K562 (cell line): ENCODE measurements around the gene ERCC6L. TPM values are rescaled to one million over a fixed set of nuclear protein-coding genes. Genes with fewer than 3 reads are reported as not detected.

Experiments
- CSDE1 ChIP-seq, 2 experiments: fragments of 450-650 bp; IDR thresholded peaks; 2 replicates each; pipeline ENCODE4 v1.6.1; 2016; ENCODE audit warnings: mild to moderate bottlenecking in 1 of 2
- E2F3 ChIP-seq: fragments of 250-450 bp; sonication (Bioruptor Pico); IDR thresholded peaks from 2 replicates; pipeline ENCODE4 v1.4.0; 2020; ENCODE audit warnings: mild to moderate bottlenecking
- EHMT2 ChIP-seq: fragments of 450-650 bp; IDR thresholded peaks from 2 replicates; pipeline ENCODE4 v1.6.1; 2018; ENCODE audit warnings: antibody characterized with exemption
- ELF2 ChIP-seq: fragments of 250-450 bp; sonication (Bioruptor Pico); IDR thresholded peaks from 2 replicates; pipeline ENCODE4 v1.5.0; 2021; ENCODE audit warnings: mild to moderate bottlenecking
- EP400 ChIP-seq: fragments of 450-650 bp; IDR thresholded peaks from 2 replicates; pipeline ENCODE4 v1.6.1; 2017; ENCODE audit warnings: antibody characterized with exemption, mild to moderate bottlenecking, moderate library complexity
- MTA2 ChIP-seq: fragments of 450-650 bp; IDR thresholded peaks from 2 replicates; pipeline ENCODE4 v1.6.1; 2016; ENCODE audit warnings: low read depth
- PHF20 ChIP-seq: fragments of 450-650 bp; IDR thresholded peaks from 2 replicates; pipeline ENCODE4 v1.6.1; 2018; ENCODE audit not compliant: partially characterized antibody
- POLR2B ChIP-seq: fragments of 450-650 bp; IDR thresholded peaks from 2 replicates; pipeline ENCODE4 v1.6.1; 2018; ENCODE audit warnings: low read depth; ENCODE audit not compliant: partially characterized antibody
- POLR2H ChIP-seq: IDR thresholded peaks from 2 replicates; pipeline ENCODE4 v1.6.1; 2016; ENCODE audit warnings: missing genetic modification characterization, low read depth, mild to moderate bottlenecking, control low read depth, missing compliant biosample characterization, moderate library complexity
- PTRF ChIP-seq: fragments of 450-650 bp; IDR thresholded peaks from 2 replicates; pipeline ENCODE4 v1.6.1; 2016; ENCODE audit warnings: mild to moderate bottlenecking, missing genetic modification characterization, missing compliant biosample characterization
- RFX5 ChIP-seq: IDR thresholded peaks from 2 replicates; pipeline ENCODE4 v1.6.1; 2011; ENCODE audit warnings: low read depth, mild to moderate bottlenecking, improper control_type of control experiment, low read length
- RNF2 ChIP-seq: sonication (generic); IDR thresholded peaks from 2 replicates; pipeline ENCODE4 v1.6.1; 2016
- SAFB ChIP-seq: fragments of 200-400 bp; formaldehyde crosslinking; IDR thresholded peaks from 2 replicates; pipeline ENCODE4 v1.6.1; 2017; ENCODE audit warnings: low read depth, low read length, borderline replicate concordance
- SIN3A ChIP-seq, 2 experiments: fragments of 150-350 bp in 1 of 2; IDR thresholded peaks; 2 replicates each; pipeline ENCODE4 v1.6.1; 2011 to 2016; ENCODE audit warnings: borderline replicate concordance in 2 of 2, low read depth in 2 of 2, low read length in 2 of 2, mild to moderate bottlenecking in 2 of 2, moderate library complexity in 2 of 2; ENCODE audit not compliant: control insufficient read depth in 1 of 2
- SP1 ChIP-seq: sonication (generic); formaldehyde crosslinking; IDR thresholded peaks from 2 replicates; pipeline ENCODE4 v1.8.1; 2022; ENCODE audit warnings: mild to moderate bottlenecking, missing genetic modification reagents
- SUPT5H ChIP-seq: fragments of 450-650 bp; IDR thresholded peaks from 2 replicates; pipeline ENCODE4 v1.6.1; 2016
- TGIF2 ChIP-seq: sonication (generic); formaldehyde crosslinking; IDR thresholded peaks from 2 replicates; pipeline ENCODE4 v1.8.1; 2022; ENCODE audit warnings: mild to moderate bottlenecking, missing genetic modification reagents, moderate library complexity
- YY1 ChIP-seq, 3 experiments: IDR thresholded peaks; 2 replicates each; pipeline ENCODE4 v1.6.1; 2011; ENCODE audit warnings: low read length in 2 of 3, mild to moderate bottlenecking in 2 of 3, moderate library complexity in 2 of 3, borderline replicate concordance in 1 of 3, control low read depth in 1 of 3, low read depth in 1 of 3; ENCODE audit not compliant: insufficient read depth in 3 of 3, insufficient replicate concordance in 2 of 3, control insufficient read depth in 1 of 3, insufficient read length in 1 of 3; ENCODE audit errors: extremely low read depth in 1 of 3
- ZBTB43 ChIP-seq: sonication (generic); formaldehyde crosslinking; IDR thresholded peaks from 2 replicates; pipeline ENCODE4 v1.8.0; 2023; ENCODE audit warnings: mild to moderate bottlenecking, missing genetic modification reagents
- ZC3H8 ChIP-seq: fragments of 450-650 bp; IDR thresholded peaks from 2 replicates; pipeline ENCODE4 v1.6.1; 2017
- ZNF408 ChIP-seq: fragments of 250-450 bp; sonication (Bioruptor Pico); IDR thresholded peaks from 2 replicates; pipeline ENCODE4 v1.4.0; 2020; ENCODE audit warnings: low read depth, mild to moderate bottlenecking, moderate library complexity
- ZNF644 ChIP-seq: fragments of 200-800 bp; sonication (Bioruptor generic); IDR thresholded peaks from 2 replicates; pipeline ENCODE4 v1.6.1; 2016; ENCODE audit warnings: low read depth, missing genetic modification characterization, missing compliant biosample characterization
- ZNF707 ChIP-seq: fragments of 250-450 bp; sonication (Bioruptor Pico); conservative IDR thresholded peaks from 2 replicates; pipeline ENCODE4 v1.8.0; 2022; ENCODE audit warnings: inconsistent platforms, mild to moderate bottlenecking, moderate library complexity
- ZNF76 ChIP-seq: fragments of 250-450 bp; sonication (Bioruptor Pico); IDR thresholded peaks from 2 replicates; pipeline ENCODE4 v1.4.0; 2020; ENCODE audit warnings: mild to moderate bottlenecking, moderate library complexity, borderline replicate concordance
- ZNF77 ChIP-seq: fragments of 250-450 bp; sonication (Bioruptor Pico); IDR thresholded peaks from 2 replicates; pipeline ENCODE4 v1.5.0; 2020
- polyA plus RNA-seq, 8 experiments: library from polyadenylated mRNA; depleted of rRNA in 4 of 8; stranded (reverse) in 5 of 8; unstranded in 3 of 8; fragments of >200 nt; fragmentation: Nextera tagmentation in 2 of 8; fragmentation: Illumina TruSeq in 1 of 8; extraction: Ambion mirVana in 2 of 8; extraction: Trizol in 1 of 8; gene quantifications; 2 replicates each; pipeline versions ENCODE4 v1.2.1 to v1.2.3, GENCODE V29; 2011 to 2014; ENCODE audit warnings: inconsistent platforms in 1 of 8, missing spikeins in 1 of 8
- total RNA-seq, 7 experiments: library from RNA; depleted of rRNA in 6 of 7; stranded (reverse); fragments of >200 nt in 6 of 7; fragmentation: Illumina TruSeq in 2 of 7; extraction: Trizol in 2 of 7; gene quantifications; 2 replicates each; pipeline versions ENCODE4 v1.2.1 to v1.2.3, GENCODE V29; 2011 to 2021; ENCODE audit warnings: low replicate concordance in 1 of 7
- TF ChIP-seq, protein P1 (sequence below): sonication (generic); formaldehyde crosslinking; IDR thresholded peaks from 2 replicates; pipeline ENCODE4 v1.4.0; 2020; ENCODE audit warnings: mild to moderate bottlenecking, missing genetic modification reagents
- TF ChIP-seq, protein P2 (sequence below): IDR thresholded peaks from 2 replicates; pipeline ENCODE4 v1.6.1; 2011; ENCODE audit not compliant: insufficient read length; ENCODE audit errors: extremely low read depth

ERCC6L gene
- total and polyA plus RNA-seq, 9 of the 15 experiments (the other 6 are each of a cell fraction or from before 2014, with no cell fraction given), result 6.4 to 17.4 (median 11.9) TPM

- no peak for TF ChIP-seq PTRF (tag)
- TF ChIP-seq SAFB, result no peak
- TF ChIP-seq, protein P1, sequence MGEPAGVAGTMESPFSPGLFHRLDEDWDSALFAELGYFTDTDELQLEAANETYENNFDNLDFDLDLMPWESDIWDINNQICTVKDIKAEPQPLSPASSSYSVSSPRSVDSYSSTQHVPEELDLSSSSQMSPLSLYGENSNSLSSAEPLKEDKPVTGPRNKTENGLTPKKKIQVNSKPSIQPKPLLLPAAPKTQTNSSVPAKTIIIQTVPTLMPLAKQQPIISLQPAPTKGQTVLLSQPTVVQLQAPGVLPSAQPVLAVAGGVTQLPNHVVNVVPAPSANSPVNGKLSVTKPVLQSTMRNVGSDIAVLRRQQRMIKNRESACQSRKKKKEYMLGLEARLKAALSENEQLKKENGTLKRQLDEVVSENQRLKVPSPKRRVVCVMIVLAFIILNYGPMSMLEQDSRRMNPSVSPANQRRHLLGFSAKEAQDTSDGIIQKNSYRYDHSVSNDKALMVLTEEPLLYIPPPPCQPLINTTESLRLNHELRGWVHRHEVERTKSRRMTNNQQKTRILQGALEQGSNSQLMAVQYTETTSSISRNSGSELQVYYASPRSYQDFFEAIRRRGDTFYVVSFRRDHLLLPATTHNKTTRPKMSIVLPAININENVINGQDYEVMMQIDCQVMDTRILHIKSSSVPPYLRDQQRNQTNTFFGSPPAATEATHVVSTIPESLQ, result no peak
- peak; percentile 56 for TF ChIP-seq PHF20
- TF ChIP-seq ZNF707 (CRISPR knock-in tag), result no peak
- no peak for TF ChIP-seq RFX5
- peak; percentile 55 for TF ChIP-seq SP1 (CRISPR knock-in tag)
- no peak for TF ChIP-seq ZNF408 (CRISPR knock-in tag)
- peak in 1 of 2 experiments; percentile 31; a peak in 1 of 4 replicates for TF ChIP-seq CSDE1 (IDR thresholded peaks at IDR 0.05)
- TF ChIP-seq RNF2, result no peak
- no peak for TF ChIP-seq ZC3H8
- no peak for TF ChIP-seq ZNF77 (CRISPR knock-in tag)
- no peak for TF ChIP-seq EHMT2
- TF ChIP-seq ELF2 (CRISPR knock-in tag), result no peak
- TF ChIP-seq EP400, result peak; percentile 79
- peak; percentile 87 for TF ChIP-seq POLR2H
- no peak for TF ChIP-seq ZNF76 (CRISPR knock-in tag)
- peak in 1 of 3 experiments; percentile 12 for TF ChIP-seq YY1 (IDR thresholded peaks at IDR 0.05; ENCODE audit: borderline replicate concordance in 1 of 3, control insufficient read depth in 1 of 3, extremely low read depth in 1 of 3, insufficient read depth in 3 of 3, insufficient read length in 1 of 3, insufficient replicate concordance in 2 of 3, low read depth in 1 of 3, low read length in 2 of 3)
- no peak for TF ChIP-seq ZNF644 (tag)
- TF ChIP-seq, protein P2, sequence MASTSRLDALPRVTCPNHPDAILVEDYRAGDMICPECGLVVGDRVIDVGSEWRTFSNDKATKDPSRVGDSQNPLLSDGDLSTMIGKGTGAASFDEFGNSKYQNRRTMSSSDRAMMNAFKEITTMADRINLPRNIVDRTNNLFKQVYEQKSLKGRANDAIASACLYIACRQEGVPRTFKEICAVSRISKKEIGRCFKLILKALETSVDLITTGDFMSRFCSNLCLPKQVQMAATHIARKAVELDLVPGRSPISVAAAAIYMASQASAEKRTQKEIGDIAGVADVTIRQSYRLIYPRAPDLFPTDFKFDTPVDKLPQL, result peak; percentile 32
- no peak for TF ChIP-seq SIN3A (IDR thresholded peaks at IDR 0.05; ENCODE audit: borderline replicate concordance in 2 of 2, control insufficient read depth in 1 of 2, low read depth in 2 of 2, low read length in 2 of 2)
- TF ChIP-seq TGIF2 (CRISPR knock-in tag), result no peak
- TF ChIP-seq MTA2, result no peak
- no peak for TF ChIP-seq ZBTB43
- peak; percentile 88 for TF ChIP-seq POLR2B
- TF ChIP-seq SUPT5H, result peak; percentile 88
- no peak for TF ChIP-seq E2F3
Observed at GRCh38 chrX:72238721-72239475, at the start of gene ERCC6L (continued).
